ENCODE measurements around the gene ZBP1.
A peak's percentile ranks its signal among the peaks of the same experiment; 100 is the strongest.

Gene ZBP1, protein sequence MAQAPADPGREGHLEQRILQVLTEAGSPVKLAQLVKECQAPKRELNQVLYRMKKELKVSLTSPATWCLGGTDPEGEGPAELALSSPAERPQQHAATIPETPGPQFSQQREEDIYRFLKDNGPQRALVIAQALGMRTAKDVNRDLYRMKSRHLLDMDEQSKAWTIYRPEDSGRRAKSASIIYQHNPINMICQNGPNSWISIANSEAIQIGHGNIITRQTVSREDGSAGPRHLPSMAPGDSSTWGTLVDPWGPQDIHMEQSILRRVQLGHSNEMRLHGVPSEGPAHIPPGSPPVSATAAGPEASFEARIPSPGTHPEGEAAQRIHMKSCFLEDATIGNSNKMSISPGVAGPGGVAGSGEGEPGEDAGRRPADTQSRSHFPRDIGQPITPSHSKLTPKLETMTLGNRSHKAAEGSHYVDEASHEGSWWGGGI
- total RNA-seq: 0.43 to 59.2 (median 11.7) reads per million in 9 experiments

GRCh38 chr20:57620274-57620990 is at the start of gene ZBP1:
ZBP1 (minus strand) TSS chr20:57620426; CDS start chr20:57620295, 131 bp downstream.
- Mint-ChIP-seq H3K27me3 (no peaks in the 10 kb centered on the region), H3K27ac (peak within 1 kb of the TSS; percentile 93 to 96), H3K4me1 (ENCODE audit: low read depth in 2 of 2) (peaks cover 53 to 58% of the 10 kb centered on the region in 2 donors), H3K36me3 (ENCODE audit: insufficient read depth) (peaks cover 28% of the 10 kb centered on the region), H3K4me3 (peak within 1 kb of the TSS; percentile 91 to 93), H3K9me3 (no peaks in the 10 kb centered on the region)
- DNase-seq: peak in 2 of 3 experiments; percentile 48 to 63
- peak; percentile 42 for ATAC-seq (replicated peaks)

DNA sequence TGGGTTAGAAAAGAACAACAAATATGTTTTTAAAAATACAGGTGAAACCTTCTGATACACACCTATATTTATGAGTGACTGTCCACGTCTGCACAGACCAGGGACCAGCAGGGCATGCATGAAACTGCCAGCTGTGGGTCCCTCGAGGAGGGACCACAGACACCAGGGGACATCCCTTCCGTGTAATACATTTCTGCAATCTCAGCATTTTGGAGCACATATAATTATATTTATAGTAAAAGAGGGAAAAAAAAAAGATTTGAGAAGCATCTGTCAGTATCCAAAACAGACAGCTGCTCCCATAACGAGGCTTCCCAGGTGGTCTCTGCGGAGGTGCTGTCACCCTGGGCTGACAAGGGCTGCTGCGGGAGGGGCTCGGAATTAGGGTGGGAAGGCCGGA is 49.4 kb upstream of the ZBP1 start:
- ATAC-seq (replicated peaks) (no peak), DNase-seq (no peak)
- H3K27me3 Mint-ChIP-seq: peaks cover 0 to 23% of the 10 kb centered on the region in 2 donors
- peaks cover 0 to 3% of the 10 kb centered on the region in 2 donors for H3K4me1 Mint-ChIP-seq (ENCODE audit: low read depth in 2 of 2)
- no peak overlapping the region for H3K27ac Mint-ChIP-seq
- no peaks in the 10 kb centered on the region for H3K9me3 Mint-ChIP-seq
- peaks cover 6% of the 10 kb centered on the region for H3K36me3 Mint-ChIP-seq (ENCODE audit: insufficient read depth)
- no peak overlapping the region for H3K4me3 Mint-ChIP-seq

GRCh38 chr20:57667924-57668782 is 47.9 kb upstream of the ZBP1 start:
- peaks cover 6% of the 10 kb centered on the region for H3K36me3 Mint-ChIP-seq (ENCODE audit: insufficient read depth)
- no peak overlapping the region for H3K27ac Mint-ChIP-seq
- no peaks in the 10 kb centered on the region for H3K9me3 Mint-ChIP-seq
- H3K4me1 Mint-ChIP-seq (ENCODE audit: low read depth in 2 of 2): peaks cover 0 to 3% of the 10 kb centered on the region in 2 donors
- no peak for ATAC-seq (replicated peaks)
- no peak overlapping the region for H3K4me3 Mint-ChIP-seq
- peaks cover 0 to 10% of the 10 kb centered on the region in 2 donors for H3K27me3 Mint-ChIP-seq
- no peak for DNase-seq

GRCh38 chr20:57667388-57667787 is 47.2 kb upstream of the ZBP1 start:
- ATAC-seq (replicated peaks) (no peak), DNase-seq (no peak)
- H3K27ac Mint-ChIP-seq: no peak overlapping the region
- no peak overlapping the region for H3K4me3 Mint-ChIP-seq
- H3K9me3 Mint-ChIP-seq: no peaks in the 10 kb centered on the region
- H3K27me3 Mint-ChIP-seq: peaks cover 0 to 6% of the 10 kb centered on the region in 2 donors
- H3K4me1 Mint-ChIP-seq (ENCODE audit: low read depth in 2 of 2): peaks cover 0 to 3% of the 10 kb centered on the region in 2 donors
- H3K36me3 Mint-ChIP-seq (ENCODE audit: insufficient read depth): peaks cover 3% of the 10 kb centered on the region

DNA sequence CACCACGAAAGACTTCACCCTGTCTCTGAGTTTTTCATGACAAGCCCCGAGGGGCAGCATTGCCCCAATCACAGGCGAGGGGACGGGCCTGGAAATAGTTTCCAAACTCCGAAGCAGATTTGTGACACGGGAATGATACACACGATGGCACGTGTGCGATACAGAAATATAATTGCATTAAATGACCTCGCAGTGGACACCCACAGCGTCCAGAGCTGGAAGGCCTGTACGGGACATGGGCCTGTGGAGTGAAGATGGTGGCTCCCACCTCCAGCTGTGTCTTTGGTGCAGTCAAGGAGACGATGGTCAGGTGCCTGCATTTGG is 46.6 kb upstream of the ZBP1 start:
- no peak for ATAC-seq (replicated peaks)
- no peak overlapping the region for H3K27ac Mint-ChIP-seq
- H3K36me3 Mint-ChIP-seq (ENCODE audit: insufficient read depth): peaks cover 3% of the 10 kb centered on the region
- H3K4me1 Mint-ChIP-seq (ENCODE audit: low read depth in 2 of 2): peaks cover 0 to 3% of the 10 kb centered on the region in 2 donors
- H3K9me3 Mint-ChIP-seq: no peaks in the 10 kb centered on the region
- peaks cover 0 to 6% of the 10 kb centered on the region in 2 donors for H3K27me3 Mint-ChIP-seq
- no peak overlapping the region for H3K4me3 Mint-ChIP-seq
- DNase-seq: no peak

- DNase-seq (no peak), ATAC-seq (replicated peaks) (no peak)
- Mint-ChIP-seq H3K4me1 (ENCODE audit: low read depth in 2 of 2) (peaks cover 0 to 3% of the 10 kb centered on the region in 2 donors), H3K27ac (no peak overlapping the region), H3K27me3 (peaks cover 0 to 6% of the 10 kb centered on the region in 2 donors), H3K36me3 (ENCODE audit: insufficient read depth) (peaks cover 3% of the 10 kb centered on the region), H3K9me3 (no peaks in the 10 kb centered on the region), H3K4me3 (no peak overlapping the region)
Observed at GRCh38 chr20:57666106-57666833, 46.0 kb upstream of the ZBP1 start.

DNA sequence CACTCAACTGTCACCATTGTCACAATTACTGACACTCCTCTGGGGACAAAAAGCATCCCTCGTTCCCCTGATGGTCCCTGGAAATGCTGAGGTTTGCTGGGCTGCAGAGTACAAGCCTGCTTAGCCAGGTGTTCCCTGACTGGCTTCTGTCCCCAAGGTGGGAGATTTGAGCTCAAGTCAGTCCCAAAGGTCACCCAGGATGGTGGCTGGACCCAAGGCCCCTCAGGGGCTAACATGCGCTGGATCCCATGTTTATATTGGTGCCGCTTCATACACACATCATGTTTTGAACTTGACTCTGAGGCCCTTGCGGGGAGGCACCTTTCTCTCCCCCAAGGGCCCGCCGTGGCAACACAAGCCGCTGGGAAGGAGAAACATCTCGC is 45.4 kb upstream of the ZBP1 start:
- H3K9me3 Mint-ChIP-seq: no peaks in the 10 kb centered on the region
- H3K4me3 Mint-ChIP-seq: no peak overlapping the region
- H3K27ac Mint-ChIP-seq: no peak overlapping the region
- H3K4me1 Mint-ChIP-seq (ENCODE audit: low read depth in 2 of 2): peaks cover 0 to 2% of the 10 kb centered on the region in 2 donors
- DNase-seq (no peak), ATAC-seq (replicated peaks) (no peak)
- peaks cover 0 to 1% of the 10 kb centered on the region in 2 donors for H3K27me3 Mint-ChIP-seq
- peaks cover 6% of the 10 kb centered on the region for H3K36me3 Mint-ChIP-seq (ENCODE audit: insufficient read depth)

DNA sequence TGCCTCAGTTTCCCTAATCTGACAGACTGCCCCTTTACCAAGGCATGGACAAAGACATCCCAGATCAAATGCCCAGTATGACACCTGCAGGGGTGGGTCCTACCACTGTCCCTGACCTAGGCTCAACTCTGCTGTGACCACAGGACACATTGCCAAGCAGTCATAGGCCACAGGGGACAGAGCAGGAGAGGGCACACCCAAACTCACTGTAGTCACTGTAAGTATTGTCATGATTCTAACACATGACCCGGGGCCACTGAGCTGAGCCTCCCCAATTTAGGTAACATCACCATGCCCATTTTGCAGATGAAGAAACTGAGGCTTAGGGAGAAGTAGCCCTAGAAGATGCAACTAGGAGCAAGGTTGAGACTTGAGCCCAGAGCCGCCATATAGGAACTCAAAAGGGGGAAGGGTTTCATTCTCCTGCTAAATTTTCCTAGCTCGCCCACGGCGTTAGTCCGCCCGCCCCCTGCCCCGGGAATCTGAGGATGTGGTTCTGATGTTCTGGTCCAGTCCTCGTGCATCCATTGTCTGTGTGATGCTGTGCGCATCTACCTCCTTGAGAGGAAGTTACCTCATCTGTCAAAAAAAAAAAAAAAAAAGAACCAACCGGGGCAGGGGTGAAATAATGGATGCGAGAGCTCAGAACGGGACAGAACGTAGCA is 44.8 kb upstream of the ZBP1 start:
- H3K4me1 Mint-ChIP-seq (ENCODE audit: low read depth in 2 of 2): no peaks in the 10 kb centered on the region
- ATAC-seq (replicated peaks) (no peak), DNase-seq (no peak)
- no peak overlapping the region for H3K4me3 Mint-ChIP-seq
- H3K9me3 Mint-ChIP-seq: no peaks in the 10 kb centered on the region
- H3K27ac Mint-ChIP-seq: no peak overlapping the region
- H3K27me3 Mint-ChIP-seq: no peaks in the 10 kb centered on the region
- peaks cover 6% of the 10 kb centered on the region for H3K36me3 Mint-ChIP-seq (ENCODE audit: insufficient read depth)

DNA sequence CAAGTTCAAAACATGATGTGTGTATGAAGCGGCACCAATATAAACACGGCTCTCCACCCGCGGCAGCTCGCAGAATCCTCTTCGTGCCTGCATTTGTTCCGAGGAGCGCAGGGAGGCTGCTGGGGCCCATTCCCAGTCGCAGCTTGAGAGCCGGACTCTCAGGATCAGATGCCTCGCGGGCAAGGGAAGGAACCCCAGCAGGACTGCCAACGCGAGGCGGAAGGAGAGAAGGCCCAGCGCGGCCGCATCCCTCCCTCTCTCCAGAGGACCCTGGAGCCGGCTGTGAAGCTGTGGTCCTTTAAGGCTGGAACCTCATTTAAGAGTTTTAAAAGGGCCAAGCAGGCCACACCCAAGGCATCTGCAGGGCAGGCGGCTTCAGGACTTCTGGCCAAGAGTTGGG is 44.2 kb upstream of the ZBP1 start:
- Mint-ChIP-seq H3K4me3 (no peak overlapping the region), H3K27me3 (no peaks in the 10 kb centered on the region), H3K4me1 (ENCODE audit: low read depth in 2 of 2) (no peaks in the 10 kb centered on the region), H3K36me3 (ENCODE audit: insufficient read depth) (peaks cover 6% of the 10 kb centered on the region), H3K27ac (no peak overlapping the region), H3K9me3 (no peaks in the 10 kb centered on the region)
- ATAC-seq (replicated peaks) (no peak), DNase-seq (no peak)

GRCh38 chr20:57663681-57664451 is 43.6 kb upstream of the ZBP1 start:
- Mint-ChIP-seq H3K27me3 (no peaks in the 10 kb centered on the region), H3K4me1 (ENCODE audit: low read depth in 2 of 2) (peaks cover 0 to 3% of the 10 kb centered on the region in 2 donors), H3K27ac (no peak overlapping the region), H3K36me3 (ENCODE audit: insufficient read depth) (peaks cover 6% of the 10 kb centered on the region), H3K4me3 (no peak overlapping the region), H3K9me3 (no peaks in the 10 kb centered on the region)
- no peak for DNase-seq
- ATAC-seq (replicated peaks): no peak

DNA sequence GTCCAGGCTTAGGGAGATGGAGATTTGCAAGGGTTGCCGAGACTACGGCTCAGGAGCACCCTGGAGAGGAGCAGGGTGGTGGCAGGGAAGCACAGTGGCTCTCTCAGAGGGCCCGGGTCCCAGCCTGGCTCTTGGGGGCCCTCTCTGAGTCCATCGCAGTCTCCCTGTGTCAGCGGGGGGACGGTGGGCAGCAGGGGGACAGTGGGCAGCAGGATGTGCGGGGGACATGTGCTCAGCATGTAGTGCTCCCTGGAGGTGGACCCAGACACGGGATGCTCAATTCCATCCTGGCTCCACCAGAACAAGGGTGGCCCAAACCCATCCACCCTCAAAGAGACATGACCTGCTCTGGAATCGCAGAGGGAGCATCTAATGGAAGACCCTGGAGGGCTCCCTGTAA is 43.0 kb upstream of the ZBP1 start:
- H3K27ac Mint-ChIP-seq: no peak overlapping the region
- ATAC-seq (replicated peaks) (no peak), DNase-seq (no peak)
- H3K36me3 Mint-ChIP-seq (ENCODE audit: insufficient read depth): peaks cover 6% of the 10 kb centered on the region
- H3K4me3 Mint-ChIP-seq: no peak overlapping the region
- peaks cover 1 to 8% of the 10 kb centered on the region in 2 donors for H3K4me1 Mint-ChIP-seq (ENCODE audit: low read depth in 2 of 2)
- no peaks in the 10 kb centered on the region for H3K9me3 Mint-ChIP-seq
- H3K27me3 Mint-ChIP-seq: no peaks in the 10 kb centered on the region

Measured in effector memory CD8-positive, alpha-beta T cell (primary cell).